ENCODE data around the gene VPS4B. TPM values are rescaled to one million over a fixed set of nuclear protein-coding genes. Genes with fewer than 3 reads are reported as not detected.
A peak's percentile ranks its signal among the peaks of the same experiment; 100 is the strongest.

The VPS4B gene
- total and polyA plus RNA-seq, 9 donors = 18.6 to 43.4 (median 34.7) TPM

DNA sequence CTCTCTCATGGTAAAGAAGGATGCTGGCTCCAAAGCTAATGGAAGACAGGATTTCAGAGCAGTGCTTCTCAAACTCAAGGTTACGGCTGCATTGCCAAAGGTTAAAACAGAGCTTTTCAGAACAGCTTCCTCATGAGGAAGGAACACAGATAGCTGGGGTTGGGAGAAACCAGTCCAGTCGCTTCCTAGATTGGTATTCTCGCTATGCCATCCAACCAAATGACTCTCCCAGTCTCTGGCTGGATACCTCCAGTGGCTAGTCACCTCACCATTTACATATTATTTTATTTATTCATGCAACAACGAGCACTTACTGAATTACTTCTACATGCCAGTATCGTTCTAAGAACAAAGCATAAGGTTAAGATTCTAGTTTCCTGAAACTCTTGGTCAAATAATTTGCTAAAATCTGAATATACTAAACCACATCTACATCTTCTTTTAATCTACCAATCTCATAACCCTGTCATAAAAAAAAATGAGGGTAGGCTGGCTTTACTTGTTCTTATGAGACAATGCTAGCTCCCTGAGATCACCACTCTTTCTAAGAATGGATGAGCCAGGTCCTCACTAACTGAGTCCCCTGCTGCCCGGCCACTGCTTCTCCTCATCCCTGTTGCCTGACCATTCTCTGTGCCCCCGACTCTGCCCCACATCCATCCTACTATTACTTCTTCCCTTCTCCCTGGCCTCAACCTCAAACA is 75.6 kb downstream of the VPS4B start:
- H3K4me1 ChIP-seq (ENCODE audit: insufficient read depth) = peaks cover 7% of the 10 kb centered on the region
- no peaks in the 10 kb centered on the region for H3K9me3 ChIP-seq
- TF ChIP-seq EP300 (IDR thresholded peaks at IDR 0.05) = no peak
- TF ChIP-seq CTCF (IDR thresholded peaks at IDR 0.05) = no peak
- TF ChIP-seq POLR2A (IDR thresholded peaks at IDR 0.05) = no peak
- H3K36me3 ChIP-seq = no peaks in the 10 kb centered on the region
- H3K4me3 ChIP-seq = no peak overlapping the region
- H3K27ac ChIP-seq = peak overlapping the region in 1 of 2 donors; percentile 24
- intact Hi-C loops (cut with DNase I) = loop anchor here in 1 of 4 donors (10.0 kb wide), 1 partner anchor 88 kb away; no protein-coding TSS in a partner anchor
- 67 to 82% (median 68%) methylated on average over 7 of the region's 7 CpGs for WGBS, 3 donors
- no peak for DNase-seq
- H3K27me3 ChIP-seq = no peaks in the 10 kb centered on the region

DNA sequence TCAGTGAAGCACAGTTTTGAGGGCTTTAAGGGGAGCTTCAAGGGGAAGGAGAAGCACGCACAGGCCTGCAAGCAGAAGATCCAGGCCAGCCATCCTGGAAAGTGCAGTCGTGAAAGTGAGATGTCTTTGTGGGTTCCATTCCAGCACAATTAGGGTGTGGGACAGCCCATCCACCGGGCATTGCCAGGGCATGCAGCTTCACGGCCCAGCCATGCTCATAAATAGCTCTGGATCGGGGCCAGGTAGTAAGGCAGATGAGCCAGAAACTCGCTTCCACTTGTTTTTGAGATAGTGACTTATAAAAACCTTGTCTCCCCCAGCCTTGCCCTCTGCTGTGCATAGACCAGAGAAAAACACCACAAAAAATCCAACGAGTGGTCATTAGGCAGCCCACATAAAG is 76.2 kb downstream of the VPS4B start:
- 20 to 32% (median 27%) methylated on average over 7 of the region's 7 CpGs for whole genome bisulfite sequencing, 3 donors
- no peak overlapping the region for H3K4me3 ChIP-seq
- DNase-seq = peak in 3 of 5 donors; percentile 32 to 51 (median 33)
- peaks cover 7% of the 10 kb centered on the region for H3K4me1 ChIP-seq (ENCODE audit: insufficient read depth)
- intact Hi-C loops (cut with DNase I) = loop anchor here in 1 of 4 donors (10.0 kb wide), 1 partner anchor 89 kb away; no protein-coding TSS in a partner anchor
- no peaks in the 10 kb centered on the region for H3K9me3 ChIP-seq
- no peaks in the 10 kb centered on the region for H3K27me3 ChIP-seq
- no peaks in the 10 kb centered on the region for H3K36me3 ChIP-seq
- H3K27ac ChIP-seq = peak overlapping the region in 1 of 2 donors; percentile 24
- TF ChIP-seq EP300 (IDR thresholded peaks at IDR 0.05) (no peak), POLR2A (IDR thresholded peaks at IDR 0.05) (no peak), CTCF (IDR thresholded peaks at IDR 0.05) (no peak)

DNA sequence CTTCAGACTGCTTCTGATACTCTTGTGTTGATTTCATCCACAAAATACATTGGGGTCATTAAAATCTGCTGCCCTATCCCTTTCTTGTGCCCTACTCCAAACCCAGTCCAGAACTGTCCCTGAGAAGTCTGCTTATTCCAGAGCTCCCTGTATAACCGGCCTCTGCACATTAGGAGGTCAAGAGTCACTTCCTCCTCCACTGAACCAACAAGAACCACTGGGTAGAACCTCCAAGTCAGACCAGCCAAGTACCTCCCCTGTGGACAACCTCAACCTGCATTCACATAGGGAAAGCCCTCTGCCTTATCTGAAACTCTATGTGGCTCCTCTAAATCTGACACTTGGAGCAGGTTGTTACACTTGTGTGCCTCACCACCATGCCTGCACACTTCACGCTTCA is 77.4 kb downstream of the VPS4B start:
- Histone ChIP-seq H3K4me3 (no peak overlapping the region), H3K9me3 (no peaks in the 10 kb centered on the region), H3K36me3 (no peaks in the 10 kb centered on the region), H3K27me3 (no peaks in the 10 kb centered on the region), H3K27ac (no peak overlapping the region), H3K4me1 (ENCODE audit: insufficient read depth) (peaks cover 7% of the 10 kb centered on the region)
- no peak for DNase-seq
- WGBS, 3 donors = 67 to 74% (median 74%) methylated on average over 2 of the region's 2 CpGs
- intact Hi-C loops (cut with DNase I) = loop anchor here in 1 of 4 donors (10.0 kb wide), 1 partner anchor 90 kb away; no protein-coding TSS in a partner anchor
- TF ChIP-seq CTCF (IDR thresholded peaks at IDR 0.05) = no peak
- no peak for TF ChIP-seq POLR2A (IDR thresholded peaks at IDR 0.05)
- no peak for TF ChIP-seq EP300 (IDR thresholded peaks at IDR 0.05)

DNA sequence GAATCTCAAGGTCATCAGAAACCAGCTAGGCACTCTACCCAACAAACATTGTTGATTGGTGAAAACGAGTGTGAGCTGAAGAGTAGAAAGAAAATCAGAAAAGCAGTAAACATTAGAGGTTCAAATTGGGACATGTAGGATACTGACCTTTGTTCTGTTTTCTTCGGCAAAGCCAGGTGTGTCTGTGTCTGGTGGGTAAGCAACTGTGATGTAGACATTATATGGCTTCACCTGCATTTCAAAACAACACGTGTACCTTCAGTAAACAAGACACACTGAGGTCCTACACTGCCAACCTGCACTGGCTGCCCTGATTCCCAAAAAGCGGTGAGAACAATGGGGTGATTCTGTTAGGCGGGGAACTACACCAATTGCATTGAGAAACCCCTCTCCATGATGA is 78.0 kb downstream of the VPS4B start:
- H3K9me3 ChIP-seq = no peaks in the 10 kb centered on the region
- intact Hi-C loops (cut with DNase I) = loop anchor here in 1 of 4 donors (10.0 kb wide), 1 partner anchor 91 kb away; no protein-coding TSS in a partner anchor

More for the DNA sequence above, 78.0 kb downstream of the VPS4B start:
- TF ChIP-seq EP300 (IDR thresholded peaks at IDR 0.05) = no peak
- no peak for TF ChIP-seq CTCF (IDR thresholded peaks at IDR 0.05)
- TF ChIP-seq POLR2A (IDR thresholded peaks at IDR 0.05) = no peak
- Histone ChIP-seq H3K4me3 (no peak overlapping the region), H3K4me1 (ENCODE audit: insufficient read depth) (peaks cover 7% of the 10 kb centered on the region), H3K36me3 (no peaks in the 10 kb centered on the region), H3K27me3 (no peaks in the 10 kb centered on the region), H3K27ac (no peak overlapping the region)
- no peak for DNase-seq
- WGBS, 3 donors = 68 to 79% (median 73%) methylated on average over 5 of the region's 5 CpGs

Data from ovary (tissue), 9 donors.